A549 (cell line): ENCODE results near the gene SLC6A19.

ENCODE experiments used
- CTCF ChIP-seq: fragments of >200 bp; sonication (Bioruptor Twin); formaldehyde crosslinking; IDR thresholded peaks from 3 replicates; pipeline ENCODE4 v1.5.1; 2016
- HDAC2 ChIP-seq: fragments of 200-600 bp; sonication (generic); IDR thresholded peaks from 2 replicates; pipeline ENCODE4 v1.6.1; 2016
- JUN ChIP-seq, 2 experiments: fragments of >200 bp; sonication (Bioruptor Twin); formaldehyde crosslinking; IDR thresholded peaks; 2 replicates in 1 of 2; 3 replicates in 1 of 2; pipeline ENCODE4 v1.6.1; 2016 to 2017
- POLR2A ChIP-seq: IDR thresholded peaks from 2 replicates; pipeline ENCODE4 v1.6.1; 2012; ENCODE audit warnings: mild to moderate bottlenecking, low read length
- POLR2AphosphoS2 ChIP-seq: conservative IDR thresholded peaks from 2 replicates; pipeline ENCODE4 v1.6.1; 2012; ENCODE audit warnings: low read length, improper control_type of control experiment, inconsistent platforms

- TF ChIP-seq CTCF (no peak), HDAC2 (no peak), JUN (IDR thresholded peaks at IDR 0.05) (no peak), POLR2A (no peak), POLR2AphosphoS2 (no peak)
Measured at GRCh38 chr5:1220351-1220750, 19.0 kb downstream of the SLC6A19 start.
